ENCODE results near the gene LAMA3.
A peak's percentile ranks its signal among the peaks of the same experiment; 100 is the strongest.

Gene LAMA3

GRCh38 chr18:23849141-23849540 is 159.9 kb downstream of the LAMA3 start:
- DNase-seq (ENCODE audit: low read depth in 2 of 2), result no peak

GRCh38 chr18:23850215-23850614 is 161.0 kb downstream of the LAMA3 start:
- DNase-seq (ENCODE audit: low read depth in 2 of 2), result no peak

GRCh38 chr18:23851470-23852002 is 162.3 kb downstream of the LAMA3 start:
- DNase-seq (ENCODE audit: low read depth in 2 of 2), result no peak

- DNase-seq (ENCODE audit: low read depth in 2 of 2), result no peak
Measured at GRCh38 chr18:23852236-23853045, 163.2 kb downstream of the LAMA3 start.

GRCh38 chr18:23853448-23854195 is 164.4 kb downstream of the LAMA3 start:
- no peak for DNase-seq (ENCODE audit: low read depth in 2 of 2)

- DNase-seq (ENCODE audit: low read depth in 2 of 2), result no peak
Measured at GRCh38 chr18:23855721-23856120, 166.5 kb downstream of the LAMA3 start.

- DNase-seq (ENCODE audit: low read depth in 2 of 2), result no peak
Measured at GRCh38 chr18:23856466-23857163, 167.4 kb downstream of the LAMA3 start.

- DNase-seq (ENCODE audit: low read depth in 2 of 2), result no peak
Measured at GRCh38 chr18:23857164-23857552, 167.9 kb downstream of the LAMA3 start.

GRCh38 chr18:23857756-23858155 is 168.5 kb downstream of the LAMA3 start:
- no peak for DNase-seq (ENCODE audit: low read depth in 2 of 2)

GRCh38 chr18:23859466-23860336 is 170.4 kb downstream of the LAMA3 start:
- no peak for DNase-seq (ENCODE audit: low read depth in 2 of 2)

GRCh38 chr18:23861326-23861725 is 172.1 kb downstream of the LAMA3 start:
- DNase-seq (ENCODE audit: low read depth in 2 of 2), result no peak

- DNase-seq (ENCODE audit: low read depth in 2 of 2), result no peak
Measured at GRCh38 chr18:23861805-23862470, 172.7 kb downstream of the LAMA3 start.

GRCh38 chr18:23864624-23865023 is 175.4 kb downstream of the LAMA3 start:
- no peak for DNase-seq (ENCODE audit: low read depth in 2 of 2)

GRCh38 chr18:23867006-23867405 is 177.8 kb downstream of the LAMA3 start:
- DNase-seq (ENCODE audit: low read depth in 2 of 2), result no peak

GRCh38 chr18:23868136-23868785 is 179.0 kb downstream of the LAMA3 start:
- no peak for DNase-seq (ENCODE audit: low read depth in 2 of 2)

- no peak for DNase-seq (ENCODE audit: low read depth in 2 of 2)
Measured at GRCh38 chr18:23870676-23871380, 181.6 kb downstream of the LAMA3 start.

- DNase-seq (ENCODE audit: low read depth in 2 of 2), result peak; percentile 42 to 45
Measured at GRCh38 chr18:23871410-23871809, 182.2 kb downstream of the LAMA3 start.

GRCh38 chr18:23872701-23873550 is 183.7 kb downstream of the LAMA3 start:
- DNase-seq (ENCODE audit: low read depth in 2 of 2), result no peak

Measured in stimulated activated CD8-positive, alpha-beta memory T cell treated with anti-CD3 and anti-CD28 coated beads, Interleukin-7, amount 100 ng/mL, for 1 hour (primary cell).